GM19099 (cell line): ENCODE results near the gene WARS2.

Source experiments
- POLR2A ChIP-seq: IDR thresholded peaks from 3 replicates; pipeline ENCODE4 v1.6.1; 2011; ENCODE audit warnings: low read depth; ENCODE audit not compliant: insufficient read length; ENCODE audit errors: extremely low read depth

WARS2 gene

DNA sequence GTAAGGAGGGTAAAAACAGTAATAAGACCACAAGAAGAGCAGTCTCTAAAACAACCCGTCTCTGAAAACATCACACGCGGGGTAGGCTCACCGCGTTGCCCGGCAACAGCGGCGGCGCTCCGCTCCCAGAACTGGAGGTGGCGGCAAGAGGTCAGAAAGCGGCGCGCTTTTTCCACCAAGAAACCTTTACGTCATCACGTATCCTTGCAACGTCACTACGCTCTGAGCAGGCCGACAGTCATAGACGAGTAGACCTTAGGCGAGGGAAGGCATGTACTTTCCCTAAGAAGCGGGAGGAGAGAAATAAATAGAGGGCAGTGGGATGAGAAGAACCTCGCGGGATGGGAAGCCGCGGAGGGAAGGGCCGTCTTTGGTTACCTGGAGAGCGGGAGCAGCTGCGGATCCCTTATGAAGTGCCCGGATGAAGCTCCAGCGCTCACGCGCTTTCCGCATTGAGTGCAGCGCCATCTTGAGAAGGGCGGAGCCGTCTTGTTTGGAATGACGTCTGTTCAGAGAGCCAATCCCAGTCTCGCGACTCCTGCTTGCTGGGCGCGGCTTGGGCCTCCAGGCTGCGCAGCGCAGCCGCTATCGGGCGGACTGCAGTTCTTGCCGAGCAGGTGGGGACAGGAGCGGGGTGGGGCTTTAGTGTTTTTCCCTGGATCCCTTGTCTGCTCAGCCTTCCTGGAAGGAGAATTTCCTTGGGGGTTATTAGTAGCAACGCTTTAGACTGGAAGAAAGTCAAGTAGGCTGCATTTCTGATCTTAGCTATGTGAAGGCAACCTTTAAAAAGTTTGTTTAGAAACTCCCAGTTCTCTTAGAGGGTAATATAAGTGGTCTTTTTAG, at the start of gene WARS2:
Gene WARS2, minus strand, starts transcription at position 477 of the 843 bp plus-strand sequence. Its CDS starts 9 bp downstream, at position 468.
- TF ChIP-seq POLR2A: peak; percentile 91

DNA sequence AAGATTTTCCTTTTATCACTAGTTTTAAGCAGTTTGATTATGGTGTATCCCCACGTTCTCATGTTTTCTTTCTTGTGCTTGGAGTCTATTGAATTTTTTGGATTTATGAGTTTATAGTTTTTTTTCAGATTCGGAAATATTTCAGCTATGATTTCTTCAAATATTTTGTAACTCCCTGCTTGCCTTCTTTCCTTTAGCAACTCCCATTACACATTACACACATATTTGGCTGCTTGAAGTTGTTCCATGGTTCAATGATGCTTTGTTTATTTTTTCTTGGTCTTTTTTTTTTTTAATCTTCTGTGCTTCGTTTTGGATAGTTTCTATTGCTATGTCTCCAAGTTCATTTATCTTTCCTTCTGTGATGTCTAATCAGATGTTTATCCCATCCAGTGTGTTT, 48.5 kb upstream of the WARS2 start:
- TF ChIP-seq POLR2A: no peak

DNA sequence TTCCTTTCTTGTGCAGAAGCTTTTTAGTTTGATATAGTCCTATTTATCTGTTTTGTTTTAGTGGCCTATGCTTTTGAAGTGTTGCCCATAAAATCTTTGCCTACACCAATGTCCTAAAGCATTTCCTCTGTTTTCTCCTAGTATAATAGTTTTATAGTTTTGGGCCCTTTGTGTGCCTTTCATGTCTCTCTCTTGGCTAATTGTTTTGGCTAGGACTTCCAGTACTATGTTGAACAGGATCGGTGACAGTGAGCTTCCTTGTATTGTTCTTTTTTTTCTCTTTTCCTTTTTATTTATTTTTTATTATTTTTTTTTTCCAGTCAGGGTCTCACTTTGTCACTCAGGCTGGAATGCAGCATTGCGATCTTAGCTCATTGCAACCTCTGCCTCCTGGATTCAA, 47.0 kb upstream of the WARS2 start:
- TF ChIP-seq POLR2A: no peak

DNA sequence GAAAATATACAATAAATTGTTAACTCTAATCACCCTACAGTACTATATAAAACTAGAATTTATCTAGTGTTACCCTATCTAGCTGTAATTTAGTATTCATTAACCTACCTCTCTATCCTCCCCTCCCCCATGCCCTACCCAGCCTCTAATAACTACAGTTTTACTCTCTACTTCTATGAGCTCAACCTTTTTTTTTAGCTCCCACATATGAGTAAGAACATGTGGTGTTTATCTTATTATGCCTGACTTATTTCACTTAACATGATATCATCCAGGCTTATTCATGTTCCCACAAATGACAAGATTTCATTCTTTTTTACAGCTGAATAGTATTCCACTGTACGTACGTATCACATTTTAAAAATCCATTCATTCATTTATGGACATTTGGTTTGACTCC, 46.0 kb upstream of the WARS2 start:
- TF ChIP-seq POLR2A: no peak

DNA sequence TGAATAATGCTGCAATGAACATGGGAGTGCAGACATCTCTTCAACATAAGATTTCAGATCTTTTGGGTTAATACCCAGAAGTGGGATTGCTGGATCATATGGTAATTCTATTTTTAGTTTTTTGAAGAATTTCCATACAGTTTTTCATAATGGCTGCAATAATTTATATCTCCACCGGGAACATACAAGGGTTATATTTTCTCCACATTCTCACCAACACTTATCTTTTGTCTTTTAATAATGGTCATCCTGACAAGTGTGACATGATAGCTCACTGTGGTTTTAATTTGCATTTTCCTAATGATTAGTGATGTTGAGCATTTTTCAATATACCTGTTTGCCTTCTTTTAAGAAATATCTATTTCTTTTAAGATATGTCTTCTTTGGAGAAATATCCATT, 44.5 kb upstream of the WARS2 start:
- TF ChIP-seq POLR2A: no peak

DNA sequence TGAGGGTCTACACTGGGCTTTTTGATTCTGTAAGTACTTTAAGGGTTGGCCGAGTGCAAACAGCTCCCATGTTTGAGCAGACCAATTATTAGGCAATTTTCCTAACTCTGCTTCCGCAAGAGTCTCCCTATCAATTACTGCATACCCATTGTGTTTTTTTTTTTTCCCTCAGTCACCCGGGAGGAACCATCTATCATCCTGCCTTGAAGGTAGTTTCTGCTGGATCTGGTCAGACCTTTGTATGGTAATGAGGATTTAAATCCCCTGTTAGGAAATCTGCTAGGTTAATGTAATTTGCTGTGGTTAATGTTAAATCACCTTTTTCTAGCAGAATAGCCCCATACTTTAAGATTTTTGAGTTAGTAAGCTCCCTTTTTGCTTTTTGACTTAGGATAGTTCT, 40.8 kb upstream of the WARS2 start:
- no peak for TF ChIP-seq POLR2A

DNA sequence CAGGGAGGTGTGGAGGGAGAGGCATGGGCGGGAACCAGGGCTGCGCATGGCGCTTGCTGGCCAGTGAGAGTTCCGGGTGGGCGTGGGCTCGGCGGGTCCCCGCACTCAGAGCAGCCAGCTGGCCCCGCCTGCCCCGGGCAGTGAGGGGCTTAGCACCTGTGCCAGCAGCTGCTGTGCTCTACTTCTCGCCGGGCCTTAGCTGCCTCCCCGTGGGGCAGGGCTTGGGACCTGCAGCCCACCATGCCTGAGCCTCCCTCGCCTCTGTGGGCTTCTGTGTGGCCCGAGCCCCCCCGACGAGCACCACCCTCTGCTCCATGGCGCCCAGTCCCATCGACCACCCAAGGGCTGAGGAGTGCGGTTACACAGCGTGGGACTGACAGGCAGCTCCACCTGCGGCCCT, 38.6 kb upstream of the WARS2 start:
- TF ChIP-seq POLR2A: no peak

DNA sequence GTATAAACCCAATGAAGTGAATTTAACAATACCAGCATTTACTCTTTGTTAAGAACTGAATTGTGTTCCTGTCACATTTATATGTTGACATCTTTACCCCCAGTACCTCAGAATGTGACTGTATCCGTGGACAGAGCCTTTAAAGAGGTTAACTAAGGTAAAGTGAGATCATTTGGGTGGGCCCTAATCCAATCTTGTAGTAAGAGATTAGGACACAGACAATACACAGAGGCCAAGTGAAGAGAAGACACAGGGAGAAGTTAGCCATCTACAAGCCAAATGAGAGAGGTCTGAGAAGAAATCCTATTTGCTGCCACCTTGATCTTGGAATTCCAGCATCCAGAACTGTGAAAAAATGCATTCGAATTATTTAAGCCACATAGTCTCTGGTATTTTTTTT, 22.9 kb upstream of the WARS2 start:
- no peak for TF ChIP-seq POLR2A

DNA sequence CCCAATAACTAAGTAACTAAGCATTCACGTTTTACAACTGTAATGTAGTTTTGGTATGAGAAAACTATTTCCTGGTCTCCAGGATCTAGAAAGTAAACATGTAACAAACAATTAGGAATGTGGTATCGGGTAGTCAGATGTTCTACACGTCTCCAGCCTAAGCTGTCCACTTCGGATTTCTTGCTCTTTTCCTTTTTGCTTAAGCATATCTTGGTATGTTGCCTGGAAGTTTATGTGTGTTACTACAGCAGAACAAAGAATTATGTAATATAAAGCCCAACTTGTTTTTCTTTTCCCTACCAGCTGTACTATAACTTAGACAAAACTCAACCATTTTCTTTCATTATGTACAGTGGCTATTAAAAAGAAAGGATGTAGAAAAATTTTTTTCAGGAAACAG, 20.4 kb upstream of the WARS2 start:
- no peak for TF ChIP-seq POLR2A

DNA sequence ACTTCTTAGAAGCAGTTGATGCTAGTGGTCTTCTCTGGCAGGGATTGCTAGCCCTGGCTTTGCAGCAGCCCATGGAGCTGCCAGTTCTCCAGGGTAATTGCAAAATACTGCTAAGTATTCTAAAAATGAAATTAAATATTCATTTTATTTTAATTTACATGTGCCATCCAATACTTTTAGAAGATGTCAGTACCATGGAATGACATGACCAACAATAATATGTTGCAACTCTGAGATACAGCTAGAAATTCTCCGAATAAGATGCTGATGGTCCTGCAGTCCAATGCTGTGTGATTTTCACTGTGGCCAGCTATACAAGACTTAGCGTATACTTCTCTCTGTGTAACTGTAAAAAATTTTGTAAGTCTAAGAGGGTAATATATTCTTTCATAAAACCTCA, 20.0 kb upstream of the WARS2 start:
- TF ChIP-seq POLR2A: no peak

DNA sequence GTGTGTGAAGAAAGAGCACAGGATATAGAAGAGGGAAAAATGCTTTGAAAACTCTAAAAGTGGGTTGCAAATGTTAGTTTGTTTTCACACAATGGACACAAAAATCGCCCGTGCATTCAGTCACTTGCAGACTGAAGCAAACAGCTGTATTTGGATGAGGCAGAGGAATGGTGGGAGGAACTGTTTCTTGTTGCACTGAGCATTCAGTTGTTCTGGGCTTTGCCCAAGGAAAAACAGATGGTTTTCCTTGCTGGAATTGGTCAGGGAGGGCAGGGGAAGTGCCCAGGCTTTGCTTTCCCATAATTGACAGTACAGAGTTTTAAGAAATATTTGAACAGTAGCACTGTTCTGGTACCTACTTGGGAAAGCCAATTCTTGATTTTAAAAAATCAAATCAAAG, 19.5 kb upstream of the WARS2 start:
- no peak for TF ChIP-seq POLR2A

DNA sequence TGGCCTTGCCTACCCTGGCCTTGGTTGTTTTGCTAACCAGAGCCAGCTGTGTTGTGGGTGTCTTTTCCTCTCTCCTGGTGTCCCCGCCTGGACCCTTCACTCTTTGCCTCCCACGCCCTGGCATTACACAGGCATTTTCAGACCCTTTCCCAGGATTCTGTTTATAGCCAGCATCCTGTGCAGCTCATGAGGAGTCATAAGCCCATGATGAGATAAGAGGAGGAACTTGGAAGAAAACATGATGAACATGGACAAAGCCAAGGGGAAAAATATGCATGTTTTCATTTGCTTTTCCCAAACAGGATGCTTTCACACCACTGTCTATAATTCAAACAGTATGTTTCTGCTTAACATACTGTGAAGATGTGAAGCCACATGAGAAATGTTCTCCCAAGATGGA, 18.7 kb upstream of the WARS2 start:
- TF ChIP-seq POLR2A: no peak

DNA sequence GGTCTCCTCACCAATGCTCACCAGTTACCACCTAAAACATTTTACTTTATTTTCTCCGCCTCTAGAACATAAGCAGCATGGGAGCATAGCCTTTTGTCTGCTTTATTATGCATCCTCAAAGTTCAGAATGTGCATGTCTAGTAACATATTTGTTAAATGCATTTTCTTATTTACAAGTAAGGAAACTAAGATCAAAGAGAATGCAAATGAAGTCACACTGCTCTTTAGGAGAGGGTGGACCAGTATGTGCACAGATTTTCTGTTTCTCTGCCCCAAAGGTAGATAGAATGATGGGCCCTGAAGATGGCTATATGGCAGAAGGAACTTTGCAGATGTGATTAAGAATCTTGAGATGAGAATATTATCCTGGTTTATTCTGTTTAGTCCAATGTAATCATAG, 9.7 kb upstream of the WARS2 start:
- TF ChIP-seq POLR2A: no peak

DNA sequence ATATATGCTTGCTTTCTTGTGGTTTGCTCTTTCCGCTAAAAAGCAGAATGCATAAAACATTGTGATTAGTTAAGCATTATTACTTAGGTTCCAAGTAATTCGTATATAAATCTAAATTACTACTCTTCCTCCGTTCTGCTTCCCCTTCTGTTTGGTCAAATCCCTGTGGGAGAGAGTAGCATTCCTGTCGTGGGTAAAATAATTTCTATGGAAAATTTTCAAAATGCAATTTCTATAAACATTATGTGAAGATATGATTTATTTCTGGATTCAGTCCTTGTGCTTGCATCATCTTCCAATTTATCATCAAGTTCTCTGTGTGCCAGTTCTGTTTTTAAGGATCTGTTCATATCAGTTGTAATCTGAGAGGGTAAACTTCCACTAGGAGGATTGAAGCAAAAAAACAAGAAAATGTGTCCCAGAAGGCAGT, 7.2 kb upstream of the WARS2 start:
- no peak for TF ChIP-seq POLR2A

DNA sequence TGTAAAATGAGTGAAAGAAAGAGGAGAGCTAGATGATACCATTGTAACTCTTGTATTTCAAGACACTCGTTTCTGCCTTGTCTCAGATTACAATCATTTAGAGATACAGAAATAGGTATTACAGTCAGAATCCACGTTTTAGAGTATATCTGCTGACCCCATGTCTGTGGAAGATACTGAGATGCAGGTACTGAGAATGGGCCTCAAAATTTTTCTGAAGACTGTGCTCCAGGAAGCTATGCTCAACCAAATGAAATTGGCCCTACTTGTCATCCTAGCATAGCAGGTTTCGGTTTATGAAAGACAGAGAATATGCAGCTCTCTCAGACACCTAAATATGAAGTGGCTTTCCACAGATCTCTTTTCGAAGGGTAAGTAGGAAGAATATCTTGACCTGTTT, 6.0 kb upstream of the WARS2 start:
- TF ChIP-seq POLR2A: no peak

DNA sequence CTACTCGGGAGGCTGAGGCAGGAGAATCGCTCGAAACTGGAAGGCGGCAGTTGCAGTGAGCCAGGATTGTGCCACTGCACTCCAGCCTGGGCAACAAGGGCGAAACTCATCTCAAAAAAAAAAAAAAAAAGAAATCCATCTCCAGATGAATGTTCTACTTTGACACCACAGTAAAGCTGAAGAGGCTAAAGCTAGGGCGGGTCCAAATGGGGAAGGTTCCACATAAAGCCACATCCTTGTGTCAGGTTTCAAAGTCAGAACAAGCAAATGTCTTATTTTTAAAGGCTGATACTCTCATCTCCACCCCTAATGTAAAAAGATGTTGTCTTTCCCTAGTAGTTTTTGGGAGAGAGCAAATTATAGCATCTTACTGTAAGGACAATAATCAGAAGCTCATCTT, 4.4 kb upstream of the WARS2 start:
- TF ChIP-seq POLR2A: no peak

DNA sequence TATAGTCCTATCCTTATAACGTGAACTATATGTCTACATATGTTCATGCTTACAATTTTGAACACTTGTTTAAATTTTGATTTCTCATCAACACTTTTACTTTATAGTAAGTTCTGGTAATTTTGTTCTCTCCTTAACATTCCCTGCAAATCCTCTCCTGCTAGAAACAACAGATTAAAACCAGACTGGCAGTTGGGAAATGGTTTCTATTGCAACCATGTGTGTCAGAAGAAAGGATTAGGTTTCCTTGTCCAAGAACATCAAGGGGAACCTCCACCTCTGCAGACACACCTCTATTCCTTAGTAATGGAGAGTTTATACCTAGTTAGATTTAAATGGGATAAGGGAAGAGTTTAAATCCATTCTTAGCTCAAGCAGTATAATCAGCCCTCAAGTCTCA, 3.3 kb upstream of the WARS2 start:
- TF ChIP-seq POLR2A: no peak
